ENCODE results near the gene SLC9A7.

The SLC9A7 gene

DNA sequence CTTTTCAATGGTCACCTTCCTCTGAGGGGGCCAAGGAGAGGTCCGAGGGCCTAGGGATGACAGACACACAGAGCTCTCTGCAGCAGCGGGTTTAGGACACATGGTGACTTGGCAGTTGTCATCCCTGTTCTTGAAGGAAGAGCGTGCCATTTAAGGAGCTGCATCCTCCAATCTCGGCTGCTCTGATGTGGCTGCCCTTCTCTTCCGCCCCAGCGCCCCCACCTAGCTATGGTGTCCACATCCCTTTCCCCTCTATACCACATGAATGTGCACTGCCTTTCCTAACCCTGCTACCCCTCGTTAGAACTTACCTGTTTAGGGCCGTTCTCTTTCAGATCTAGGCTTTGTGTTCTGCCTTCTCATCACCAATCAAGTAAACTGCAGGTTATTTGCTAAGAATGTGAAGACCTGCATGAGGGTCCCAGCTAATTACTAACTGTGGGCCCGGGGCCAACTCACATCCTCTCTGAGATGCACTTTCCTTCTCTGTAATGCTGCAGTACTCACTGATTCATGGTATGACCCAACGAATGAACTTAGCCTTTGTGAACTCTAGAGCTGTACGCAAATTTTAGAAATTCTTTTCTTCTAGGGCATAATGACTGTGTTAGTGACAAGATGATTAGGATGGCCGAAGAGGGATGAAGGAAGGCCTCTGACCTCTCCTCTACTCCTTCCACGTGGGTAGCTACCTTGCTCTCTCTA lies 147.1 kb downstream of the SLC9A7 start:
- TF ChIP-seq, protein P1, sequence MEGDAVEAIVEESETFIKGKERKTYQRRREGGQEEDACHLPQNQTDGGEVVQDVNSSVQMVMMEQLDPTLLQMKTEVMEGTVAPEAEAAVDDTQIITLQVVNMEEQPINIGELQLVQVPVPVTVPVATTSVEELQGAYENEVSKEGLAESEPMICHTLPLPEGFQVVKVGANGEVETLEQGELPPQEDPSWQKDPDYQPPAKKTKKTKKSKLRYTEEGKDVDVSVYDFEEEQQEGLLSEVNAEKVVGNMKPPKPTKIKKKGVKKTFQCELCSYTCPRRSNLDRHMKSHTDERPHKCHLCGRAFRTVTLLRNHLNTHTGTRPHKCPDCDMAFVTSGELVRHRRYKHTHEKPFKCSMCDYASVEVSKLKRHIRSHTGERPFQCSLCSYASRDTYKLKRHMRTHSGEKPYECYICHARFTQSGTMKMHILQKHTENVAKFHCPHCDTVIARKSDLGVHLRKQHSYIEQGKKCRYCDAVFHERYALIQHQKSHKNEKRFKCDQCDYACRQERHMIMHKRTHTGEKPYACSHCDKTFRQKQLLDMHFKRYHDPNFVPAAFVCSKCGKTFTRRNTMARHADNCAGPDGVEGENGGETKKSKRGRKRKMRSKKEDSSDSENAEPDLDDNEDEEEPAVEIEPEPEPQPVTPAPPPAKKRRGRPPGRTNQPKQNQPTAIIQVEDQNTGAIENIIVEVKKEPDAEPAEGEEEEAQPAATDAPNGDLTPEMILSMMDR (IDR thresholded peaks at IDR 0.05; ENCODE audit: insufficient read depth, low read length, poor library complexity, severe bottlenecking), result no peak
- Histone ChIP-seq H3K27me3 (replicated peaks; ENCODE audit: control insufficient read depth, insufficient read depth, low read length) (no peaks in the 10 kb centered on the region; the same call in 1 of the 2 replicates), H3K36me3 (ENCODE audit: control insufficient read depth, insufficient read depth, low read length) (peaks cover 7% of the 10 kb centered on the region), H3K4me3 (replicated peaks; ENCODE audit: low read depth, low read length) (no peak overlapping the region)
- no peak for DNase-seq (ENCODE audit: extremely low read depth, insufficient read length)

DNA sequence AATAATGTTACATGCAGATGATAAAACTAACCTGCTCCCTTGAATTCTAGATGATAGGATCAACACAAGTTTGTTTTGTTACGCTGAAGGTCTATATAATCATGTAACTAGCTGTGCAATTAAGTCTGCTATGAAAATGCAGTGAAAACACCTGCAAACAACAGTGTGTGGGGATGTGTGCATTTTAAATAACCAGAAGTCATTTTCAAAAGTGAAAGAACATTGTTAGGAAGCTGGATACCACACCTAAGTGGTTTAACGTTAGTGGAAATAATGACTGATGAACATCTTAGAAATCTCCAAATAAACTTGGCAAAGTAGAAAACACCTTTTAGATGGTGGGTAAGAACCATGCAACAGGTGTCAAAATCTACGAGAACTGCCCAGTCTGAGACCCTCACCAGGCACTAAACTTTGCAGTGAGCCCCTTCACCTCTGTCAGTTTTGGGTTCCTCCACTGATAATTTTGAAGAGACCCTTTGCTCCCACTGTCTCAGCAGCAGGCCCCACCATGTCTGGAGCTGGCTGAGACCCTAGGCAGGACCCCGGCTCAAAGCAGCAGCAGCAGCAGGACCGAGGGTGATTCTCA lies 148.8 kb downstream of the SLC9A7 start:
- no peak overlapping the region for H3K4me3 ChIP-seq (replicated peaks; ENCODE audit: low read depth, low read length)
- no peak for DNase-seq (ENCODE audit: extremely low read depth, insufficient read length)
- peaks cover 6% of the 10 kb centered on the region for H3K36me3 ChIP-seq (ENCODE audit: control insufficient read depth, insufficient read depth, low read length)
- no peaks in the 10 kb centered on the region; the same call in 1 of the 2 replicates for H3K27me3 ChIP-seq (replicated peaks; ENCODE audit: control insufficient read depth, insufficient read depth, low read length)
- TF ChIP-seq, protein P1 (IDR thresholded peaks at IDR 0.05; ENCODE audit: insufficient read depth, low read length, poor library complexity, severe bottlenecking), result no peak

DNA sequence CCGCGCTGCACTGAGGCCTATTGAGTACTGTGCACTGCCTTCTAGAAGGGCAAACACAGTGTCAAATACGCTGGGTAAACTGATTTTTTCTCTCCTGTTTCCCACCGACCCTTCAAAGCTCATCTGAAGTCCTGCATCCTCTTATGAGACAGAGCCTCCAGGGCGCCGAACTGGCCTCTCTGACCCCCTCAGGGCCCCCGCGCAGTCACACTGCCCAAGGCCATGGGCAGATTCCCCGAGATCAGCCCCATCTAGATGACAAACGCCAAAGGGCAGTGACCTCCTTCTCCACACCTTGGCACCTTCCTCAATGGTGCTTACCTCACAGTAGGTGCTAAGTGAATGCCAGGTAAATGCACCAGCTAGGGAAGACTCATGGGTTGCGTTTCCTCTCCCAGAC lies 151.0 kb downstream of the SLC9A7 start:
- H3K36me3 ChIP-seq (ENCODE audit: control insufficient read depth, insufficient read depth, low read length), result peaks cover 3% of the 10 kb centered on the region
- no peak for DNase-seq (ENCODE audit: extremely low read depth, insufficient read length)
- H3K27me3 ChIP-seq (replicated peaks; ENCODE audit: control insufficient read depth, insufficient read depth, low read length), result no peaks in the 10 kb centered on the region; the same call in 1 of the 2 replicates
- TF ChIP-seq, protein P1 (IDR thresholded peaks at IDR 0.05; ENCODE audit: insufficient read depth, low read length, poor library complexity, severe bottlenecking), result no peak
- no peak overlapping the region for H3K4me3 ChIP-seq (replicated peaks; ENCODE audit: low read depth, low read length)

DNA sequence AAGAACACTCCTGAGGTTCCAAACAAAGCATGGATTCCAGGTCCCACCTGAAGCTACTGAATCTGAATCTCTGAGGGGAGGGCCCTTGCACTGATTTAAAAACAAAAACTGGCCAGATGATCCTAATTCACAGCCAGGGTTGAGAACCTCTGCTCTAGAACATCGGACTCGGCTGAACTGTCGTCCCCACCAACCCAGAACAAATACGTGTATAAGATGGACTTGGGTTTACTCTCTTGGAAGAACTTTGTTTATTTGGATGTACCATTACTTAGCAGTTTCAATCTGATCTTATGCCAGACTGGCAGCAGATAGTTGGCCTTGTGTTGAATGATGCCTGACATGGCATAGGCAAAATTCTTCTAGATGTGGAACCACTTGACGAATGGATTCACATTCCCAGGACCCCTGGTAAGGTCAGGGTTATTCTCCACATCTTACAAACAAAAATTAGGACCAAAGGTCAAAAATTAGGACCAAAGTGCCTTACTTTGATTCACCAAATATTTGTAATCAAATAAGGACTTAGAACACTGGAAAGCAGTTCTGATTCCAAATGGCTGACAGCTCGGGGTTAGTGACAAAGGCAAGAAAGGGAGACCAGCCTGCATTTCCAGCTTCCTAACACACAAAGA lies 156.3 kb downstream of the SLC9A7 start:
- DNase-seq (ENCODE audit: extremely low read depth, insufficient read length), result no peak
- no peaks in the 10 kb centered on the region for H3K27me3 ChIP-seq (replicated peaks; ENCODE audit: control insufficient read depth, insufficient read depth, low read length)
- no peak overlapping the region for H3K4me3 ChIP-seq (replicated peaks; ENCODE audit: low read depth, low read length)
- peaks cover 2% of the 10 kb centered on the region; the same call in 1 of the 2 replicates for H3K36me3 ChIP-seq (ENCODE audit: control insufficient read depth, insufficient read depth, low read length)
- TF ChIP-seq, protein P1 (IDR thresholded peaks at IDR 0.05; ENCODE audit: insufficient read depth, low read length, poor library complexity, severe bottlenecking), result no peak

DNA sequence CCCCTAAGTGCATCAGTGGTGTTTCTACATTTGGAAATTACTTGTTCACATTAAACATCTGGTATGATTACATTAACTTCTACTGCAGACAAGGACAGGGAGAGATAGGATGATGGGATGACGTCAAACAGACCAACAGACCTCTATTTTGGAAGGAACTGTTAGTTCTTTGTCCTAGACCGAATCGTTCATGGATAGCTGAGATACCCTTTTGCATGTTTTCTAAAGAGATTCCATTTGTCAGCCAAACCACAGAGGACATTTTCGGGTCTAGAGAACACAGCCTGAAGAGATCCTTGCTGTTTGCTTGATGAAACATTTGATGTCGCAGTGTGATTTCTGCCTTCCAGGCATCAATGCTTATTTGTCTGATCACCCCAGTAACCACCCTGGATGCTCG lies 157.6 kb downstream of the SLC9A7 start:
- TF ChIP-seq, protein P1 (IDR thresholded peaks at IDR 0.05; ENCODE audit: insufficient read depth, low read length, poor library complexity, severe bottlenecking), result no peak

More for the DNA sequence above, 157.6 kb downstream of the SLC9A7 start:
- Histone ChIP-seq H3K27me3 (replicated peaks; ENCODE audit: control insufficient read depth, insufficient read depth, low read length) (no peaks in the 10 kb centered on the region), H3K4me3 (replicated peaks; ENCODE audit: low read depth, low read length) (no peak overlapping the region), H3K36me3 (ENCODE audit: control insufficient read depth, insufficient read depth, low read length) (no peaks in the 10 kb centered on the region)
- no peak for DNase-seq (ENCODE audit: extremely low read depth, insufficient read length)

Measured in GM06990 (cell line).